Measurements from ENCODE around the gene NEDD8.

NEDD8 gene

DNA sequence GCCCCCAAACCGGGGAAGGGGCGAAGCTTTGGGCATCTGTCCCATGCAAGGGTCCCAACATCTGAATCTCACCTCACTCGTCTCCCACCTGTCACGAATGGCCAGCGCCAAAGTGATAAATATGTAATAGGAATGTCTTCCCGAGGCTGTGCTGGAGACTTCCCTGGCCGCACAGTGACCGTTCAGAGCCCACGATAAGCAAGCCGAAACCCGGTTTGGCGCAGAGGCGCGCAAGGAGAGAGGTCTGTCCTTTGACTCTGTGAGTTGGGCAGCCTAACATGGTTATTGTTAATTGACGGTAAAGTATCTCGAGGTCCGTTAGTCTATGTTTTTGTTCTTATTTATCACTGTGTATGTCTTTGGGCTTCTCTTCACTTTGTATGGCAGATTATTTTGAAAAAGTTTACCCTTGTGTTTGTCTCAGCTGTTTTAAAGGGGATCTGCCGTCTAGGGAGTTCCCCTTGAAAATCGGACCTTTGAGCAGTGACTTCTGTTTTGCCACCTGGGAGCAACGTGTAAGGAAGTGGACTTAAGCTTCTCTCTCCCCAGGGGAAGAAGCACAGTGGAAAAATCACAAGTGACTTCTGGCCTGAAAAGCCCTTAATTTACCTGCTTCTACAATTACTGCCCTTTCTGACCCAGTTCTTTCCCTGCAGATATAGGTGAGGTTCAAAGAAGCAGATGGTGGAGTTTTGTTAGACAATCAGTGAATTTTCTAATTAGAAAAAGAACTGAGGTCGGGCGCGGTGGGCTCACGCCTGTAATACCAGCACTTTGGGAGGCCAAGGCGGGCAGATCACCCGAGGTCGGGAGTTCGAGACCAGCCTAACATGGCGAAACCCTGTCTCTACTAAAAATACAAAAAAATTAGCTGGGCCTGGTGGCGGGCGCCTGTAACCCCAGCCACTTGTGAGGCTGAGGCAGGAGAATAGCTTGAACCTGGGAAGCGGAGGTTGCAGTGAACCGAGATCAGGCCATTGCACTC is 35.8 kb downstream of the NEDD8 start:
- peak; percentile 74 for DNase-seq (ENCODE audit: low spot score)

GRCh38 chr14:24195186-24196070 is 36.7 kb downstream of the NEDD8 start, which contains the start of gene TM9SF1:
Gene TM9SF1 (minus strand): TSS chr14:24195441. CDS start chr14:24195019, 422 bp downstream.
- DNase-seq (ENCODE audit: low spot score) = peak; percentile 89

DNA sequence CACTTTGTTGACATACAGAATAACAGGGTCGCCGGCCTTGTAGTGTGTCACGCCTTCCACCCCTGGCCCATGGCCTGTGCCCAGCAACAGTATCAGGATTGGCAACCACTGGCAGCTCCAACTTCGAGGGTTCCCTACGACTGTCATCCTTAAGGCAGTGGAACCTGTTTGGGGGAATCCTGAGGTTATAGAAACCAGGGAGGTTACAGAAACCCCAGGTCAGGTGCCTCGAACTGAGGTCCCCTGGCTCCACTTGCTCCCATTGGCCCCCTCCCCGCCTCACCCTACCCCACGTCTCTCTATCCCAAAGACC is 37.3 kb downstream of the NEDD8 start:
- DNase-seq (ENCODE audit: low spot score) = no peak

DNA sequence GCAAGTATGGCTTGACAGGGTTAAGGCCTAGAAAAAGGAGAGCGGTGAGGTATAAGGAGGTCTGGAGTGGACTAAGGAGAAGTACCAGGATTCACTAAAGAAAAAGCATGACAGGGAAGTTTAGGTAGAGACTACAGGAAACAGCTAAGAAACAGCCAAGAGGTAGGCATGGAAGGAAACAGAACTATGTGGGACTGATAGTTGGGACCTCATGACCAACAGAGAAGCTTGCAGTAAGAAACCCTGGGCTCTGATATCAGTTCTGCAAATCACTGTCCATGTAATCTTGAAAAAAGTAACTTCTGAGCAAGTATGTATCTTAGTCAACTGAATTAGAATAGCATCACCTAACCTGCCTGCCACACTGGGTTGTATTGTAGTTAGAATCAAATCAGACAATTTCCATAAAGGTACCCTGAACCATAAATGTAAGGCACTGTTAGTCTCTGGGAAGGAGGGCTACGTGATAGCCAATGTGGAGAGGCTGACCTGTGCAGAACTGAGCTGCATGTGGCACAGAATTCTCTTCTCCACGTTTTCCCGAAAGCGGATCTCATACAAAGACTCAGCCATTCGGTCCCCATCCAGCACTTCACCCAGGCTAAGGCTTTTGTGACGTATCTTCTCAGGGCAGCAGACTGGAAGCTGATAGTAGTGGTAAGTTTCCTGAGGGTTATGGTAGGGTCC is 37.8 kb downstream of the NEDD8 start:
- no peak for DNase-seq (ENCODE audit: low spot score)

DNA sequence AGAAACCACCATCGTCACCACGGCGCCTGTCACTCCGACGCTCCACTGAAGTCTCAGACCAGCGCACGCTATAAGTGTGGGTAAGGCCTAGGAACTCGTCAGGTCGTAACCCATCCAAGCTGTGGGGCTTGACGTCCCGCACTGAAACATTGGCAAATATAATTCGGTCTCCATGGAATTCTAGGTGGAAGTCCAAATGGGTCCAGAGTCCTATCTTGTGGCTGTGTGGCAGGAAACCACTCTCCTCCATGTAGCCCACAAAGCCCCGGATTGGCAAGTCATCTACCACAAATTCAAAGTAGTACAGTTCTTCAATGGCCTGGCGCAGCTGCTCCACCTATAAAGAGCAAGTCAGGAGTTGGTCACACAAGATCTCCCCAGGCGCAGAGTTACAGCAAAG is 39.2 kb downstream of the NEDD8 start:
- no peak for DNase-seq (ENCODE audit: low spot score)

- DNase-seq (ENCODE audit: low spot score) = no peak
Observed at GRCh38 chr14:24190416-24190815, 41.8 kb downstream of the NEDD8 start.

GRCh38 chr14:24189460-24189859 is 42.7 kb downstream of the NEDD8 start:
- no peak for DNase-seq (ENCODE audit: low spot score)

GRCh38 chr14:24189059-24189375 is 43.1 kb downstream of the NEDD8 start:
- DNase-seq (ENCODE audit: low spot score) = no peak

DNA sequence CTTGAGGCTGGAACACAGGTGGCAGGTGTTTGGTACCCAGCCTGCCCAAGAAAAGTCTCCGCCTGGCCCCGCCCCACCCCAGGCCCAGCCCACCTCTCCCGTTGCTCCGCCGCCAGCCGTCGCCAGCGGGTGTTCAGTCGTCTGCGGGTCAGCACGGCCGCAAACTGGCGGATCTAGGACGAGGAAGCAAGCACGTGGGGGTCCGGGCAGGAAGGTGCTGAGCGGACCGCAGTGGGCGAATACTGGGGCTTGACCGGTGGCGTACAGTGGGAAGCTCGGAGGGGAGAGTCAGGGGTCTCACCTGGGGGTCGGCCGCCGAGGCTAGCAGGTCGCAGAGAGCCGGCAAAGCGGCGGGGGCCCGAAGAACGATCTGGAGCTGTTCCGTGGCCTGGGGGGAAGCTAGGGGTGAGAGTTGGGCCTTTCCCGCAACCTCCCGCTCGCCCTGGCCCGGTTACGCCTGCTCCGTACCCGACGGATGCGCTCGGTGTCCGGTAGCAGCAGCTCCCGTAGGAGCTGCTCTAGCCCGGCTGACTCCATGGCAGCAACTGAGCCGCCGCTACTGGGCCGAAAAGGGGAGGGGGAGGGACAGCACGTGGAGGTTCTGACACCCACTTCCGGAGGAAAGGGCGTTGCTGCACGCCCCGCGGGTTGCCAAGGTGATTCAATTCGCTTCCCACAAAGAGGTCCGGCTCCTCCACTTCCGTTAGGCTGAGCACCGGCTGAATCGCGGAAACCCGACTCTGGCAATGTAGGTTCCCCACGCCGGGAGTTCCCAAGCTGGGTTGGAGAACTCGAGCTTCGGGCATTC is 43.7 kb downstream of the NEDD8 start, which contains the start of gene IPO4:
IPO4 (minus strand) TSS at position 566 of the 808 bp plus-strand sequence; CDS start at position 537, 29 bp downstream.
- peak; percentile 97 for DNase-seq (ENCODE audit: low spot score)

DNA sequence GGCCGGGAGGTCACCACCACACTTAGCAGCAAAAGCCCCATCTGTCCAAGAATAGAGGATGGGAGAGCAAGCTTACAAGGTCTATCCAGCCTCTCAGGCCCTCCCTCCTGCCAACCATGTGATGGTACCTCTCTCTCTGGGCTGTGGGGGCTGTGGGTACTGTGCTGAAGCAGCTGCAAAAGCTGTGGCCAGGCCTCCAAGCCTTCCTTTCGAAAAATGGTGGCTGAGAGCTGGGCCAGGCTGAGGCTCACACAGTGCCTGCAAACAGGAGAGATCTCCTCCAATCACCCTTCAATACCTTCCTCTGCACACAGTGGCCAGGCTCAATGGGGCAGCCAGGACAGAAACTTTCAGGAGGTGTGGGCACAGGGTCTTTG is 44.6 kb downstream of the NEDD8 start:
- DNase-seq (ENCODE audit: low spot score) = no peak

GRCh38 chr14:24186831-24187538 is 45.2 kb downstream of the NEDD8 start:
- no peak for DNase-seq (ENCODE audit: low spot score)

DNA sequence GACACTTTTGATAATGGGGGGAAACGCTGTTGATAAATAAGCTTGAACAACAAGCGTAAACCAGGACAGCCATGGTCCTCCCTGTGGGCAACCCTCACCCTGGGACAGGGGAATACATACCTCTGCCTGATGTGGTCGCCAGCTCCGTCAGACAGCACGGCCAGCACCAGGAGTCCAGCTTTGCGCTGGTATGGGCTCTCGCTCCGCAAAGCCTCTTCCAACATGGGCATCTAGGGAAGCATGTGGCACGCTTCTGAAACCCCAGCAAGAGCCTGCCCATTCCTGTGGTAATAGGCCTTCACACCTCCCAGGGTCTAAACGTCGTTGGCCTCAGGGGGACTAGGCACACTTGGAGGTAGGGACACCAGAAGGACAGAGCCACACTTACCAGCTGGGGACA is 46.4 kb downstream of the NEDD8 start:
- no peak for DNase-seq (ENCODE audit: low spot score)

- DNase-seq (ENCODE audit: low spot score) = no peak
Observed at GRCh38 chr14:24185026-24185425, 47.1 kb downstream of the NEDD8 start.

DNA sequence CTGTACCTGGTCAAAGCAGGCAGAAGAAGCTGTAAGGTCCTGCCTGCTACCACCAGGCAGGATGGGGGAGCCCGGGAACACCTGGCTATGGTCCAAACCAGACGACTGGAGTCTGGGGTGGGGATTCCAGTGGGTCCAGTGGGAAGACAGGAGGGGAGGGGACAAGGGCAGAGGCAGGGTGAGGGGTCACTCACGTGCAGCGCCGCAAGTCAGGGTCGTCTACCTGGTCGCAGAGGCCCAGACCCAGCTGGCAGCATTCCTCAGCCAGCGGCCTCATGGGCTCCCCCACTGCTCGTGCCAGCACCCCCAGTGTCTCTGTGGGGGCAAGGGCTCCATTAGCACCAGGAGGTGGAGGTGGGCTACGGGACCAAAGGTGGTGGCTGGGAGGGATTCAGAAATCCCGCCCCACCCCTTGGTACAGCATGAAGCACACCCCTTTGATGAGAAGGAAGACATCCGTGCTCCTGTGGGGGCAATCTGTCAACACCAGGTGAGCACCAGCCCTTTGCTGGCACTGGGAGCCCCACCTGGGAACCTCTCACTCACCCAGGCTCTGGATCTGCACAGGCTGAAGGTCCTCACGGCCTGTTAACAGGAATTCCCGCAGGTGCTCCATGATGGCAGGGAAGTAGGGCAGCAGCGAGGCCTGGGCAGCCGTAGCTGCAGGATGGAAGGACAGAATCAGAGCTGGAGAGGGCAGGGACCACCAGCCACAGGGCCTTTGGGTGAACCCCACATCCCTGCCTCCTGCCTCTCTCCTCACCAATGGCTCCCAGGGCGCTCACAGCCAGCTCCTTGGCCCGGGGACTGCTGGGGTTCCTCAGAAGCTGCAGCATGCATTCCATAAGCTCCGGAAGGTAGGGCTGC is 47.8 kb downstream of the NEDD8 start:
- no peak for DNase-seq (ENCODE audit: low spot score)

GRCh38 chr14:24183014-24183481 is 49.1 kb downstream of the NEDD8 start:
- no peak for DNase-seq (ENCODE audit: low spot score)

GRCh38 chr14:24182110-24182882 is 49.9 kb downstream of the NEDD8 start:
- no peak for DNase-seq (ENCODE audit: low spot score)

DNA sequence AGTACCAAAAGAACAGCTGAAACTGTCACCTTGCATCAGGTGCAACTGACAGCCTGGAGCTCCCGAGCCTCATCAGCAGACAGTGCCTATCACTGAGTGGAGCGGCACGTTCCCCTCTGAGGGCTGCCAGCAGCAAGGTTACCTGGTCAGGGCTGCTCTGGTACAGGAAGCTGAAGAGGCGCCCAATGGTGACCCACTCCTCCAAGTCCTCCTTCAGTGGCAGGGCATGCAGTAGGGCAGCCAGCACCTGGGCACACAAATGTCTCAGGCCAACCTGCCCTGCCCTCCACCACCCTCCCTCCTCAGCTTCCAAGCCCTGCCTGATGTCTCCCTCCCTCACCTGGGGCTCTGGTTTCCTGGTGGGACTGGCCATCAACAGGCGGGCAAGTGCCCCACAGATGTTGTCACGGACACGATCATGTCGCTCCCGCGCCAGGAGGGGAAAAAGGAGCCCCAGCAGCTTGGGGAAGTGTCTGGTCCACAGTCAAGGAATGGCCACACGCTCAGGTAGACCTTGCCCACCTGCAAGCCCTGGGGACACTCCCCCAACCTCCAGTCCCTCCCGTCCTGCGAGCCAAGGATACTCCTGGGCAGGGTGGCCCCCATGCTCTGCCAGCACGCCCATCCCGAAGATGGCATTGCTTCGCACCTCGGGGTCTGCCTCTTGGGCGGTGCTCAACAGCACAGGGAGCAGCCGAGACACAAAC is 50.6 kb downstream of the NEDD8 start:
- no peak for DNase-seq (ENCODE audit: low spot score)
